Measurements from ENCODE around the gene SNRNP40. TPM values are rescaled to one million over a fixed set of nuclear protein-coding genes. Genes with fewer than 3 reads are reported as not detected.

SNRNP40 gene
- total RNA-seq, 3 donors from 2014 or later, result 40.2 to 73.4 (median 66.6) TPM

DNA sequence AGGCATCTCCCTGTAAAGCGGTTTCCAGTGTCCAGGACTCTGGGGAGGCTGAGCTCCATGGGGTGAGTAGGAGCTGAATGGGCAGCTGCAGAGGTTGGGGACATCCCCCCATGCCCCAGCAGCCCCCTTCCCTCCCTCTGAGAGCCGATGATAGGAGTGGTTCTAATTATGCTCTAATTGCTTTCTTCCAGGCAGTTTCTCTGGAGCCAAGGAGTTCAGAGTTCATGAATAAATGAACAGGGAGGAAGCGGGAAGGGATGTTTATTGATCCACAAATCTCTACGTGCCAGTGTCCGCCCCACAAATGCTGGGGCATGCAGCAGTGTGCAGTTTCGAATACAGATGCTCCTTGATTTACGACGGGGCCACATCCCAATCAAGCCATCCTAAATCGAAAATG, 72.5 kb downstream of the SNRNP40 start:
- intact Hi-C loops (cut with DNase I; ENCODE audit: low total_unique reads), result no loop called here

DNA sequence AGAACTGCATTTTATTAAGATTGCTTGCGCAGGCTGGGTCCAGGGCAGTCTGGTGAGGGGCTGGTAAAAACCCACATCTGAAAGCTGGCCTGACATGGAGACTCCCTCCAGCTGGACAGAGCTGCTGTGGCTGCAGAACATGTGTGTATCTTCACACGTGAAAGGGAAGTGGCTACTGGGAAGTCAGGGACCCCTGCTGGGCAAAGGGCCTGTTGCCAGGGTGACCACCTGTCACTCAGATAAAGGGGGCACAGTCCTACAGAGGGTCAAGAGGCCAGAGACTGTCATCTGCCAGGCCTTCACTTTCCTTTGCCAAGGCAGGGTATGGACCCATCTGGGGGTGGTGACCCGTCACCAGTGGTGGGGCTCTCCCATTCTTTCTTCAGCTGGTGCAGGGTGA, 74.4 kb downstream of the SNRNP40 start:
- Histone ChIP-seq H3K27me3 (no peaks in the 10 kb centered on the region), H3K27ac (no peak overlapping the region), H3K4me1 (no peaks in the 10 kb centered on the region), H3K4me3 (no peak overlapping the region), H3K9me3 (no peaks in the 10 kb centered on the region), H3K36me3 (no peaks in the 10 kb centered on the region)
- intact Hi-C loops (cut with DNase I; ENCODE audit: low total_unique reads), result no loop called here
- DNase-seq (ENCODE audit: low spot score in 2 of 2), result no peak
- TF ChIP-seq POLR2A (IDR thresholded peaks at IDR 0.05) (no peak), POLR2AphosphoS5 (IDR thresholded peaks at IDR 0.05) (no peak)
- TF ChIP-seq, protein P1, sequence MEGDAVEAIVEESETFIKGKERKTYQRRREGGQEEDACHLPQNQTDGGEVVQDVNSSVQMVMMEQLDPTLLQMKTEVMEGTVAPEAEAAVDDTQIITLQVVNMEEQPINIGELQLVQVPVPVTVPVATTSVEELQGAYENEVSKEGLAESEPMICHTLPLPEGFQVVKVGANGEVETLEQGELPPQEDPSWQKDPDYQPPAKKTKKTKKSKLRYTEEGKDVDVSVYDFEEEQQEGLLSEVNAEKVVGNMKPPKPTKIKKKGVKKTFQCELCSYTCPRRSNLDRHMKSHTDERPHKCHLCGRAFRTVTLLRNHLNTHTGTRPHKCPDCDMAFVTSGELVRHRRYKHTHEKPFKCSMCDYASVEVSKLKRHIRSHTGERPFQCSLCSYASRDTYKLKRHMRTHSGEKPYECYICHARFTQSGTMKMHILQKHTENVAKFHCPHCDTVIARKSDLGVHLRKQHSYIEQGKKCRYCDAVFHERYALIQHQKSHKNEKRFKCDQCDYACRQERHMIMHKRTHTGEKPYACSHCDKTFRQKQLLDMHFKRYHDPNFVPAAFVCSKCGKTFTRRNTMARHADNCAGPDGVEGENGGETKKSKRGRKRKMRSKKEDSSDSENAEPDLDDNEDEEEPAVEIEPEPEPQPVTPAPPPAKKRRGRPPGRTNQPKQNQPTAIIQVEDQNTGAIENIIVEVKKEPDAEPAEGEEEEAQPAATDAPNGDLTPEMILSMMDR (IDR thresholded peaks at IDR 0.05), result no peak

More for the DNA sequence above, 72.5 kb downstream of the SNRNP40 start:
- no peak for DNase-seq (ENCODE audit: low spot score in 2 of 2)
- no peaks in the 10 kb centered on the region for H3K4me1 ChIP-seq
- H3K4me3 ChIP-seq, result no peak overlapping the region
- H3K36me3 ChIP-seq, result no peaks in the 10 kb centered on the region
- no peaks in the 10 kb centered on the region for H3K9me3 ChIP-seq
- TF ChIP-seq POLR2AphosphoS5 (IDR thresholded peaks at IDR 0.05) (no peak), POLR2A (IDR thresholded peaks at IDR 0.05) (no peak)
- TF ChIP-seq, protein P1 (IDR thresholded peaks at IDR 0.05), result no peak
- H3K27me3 ChIP-seq, result no peaks in the 10 kb centered on the region
- no peak overlapping the region for H3K27ac ChIP-seq

DNA sequence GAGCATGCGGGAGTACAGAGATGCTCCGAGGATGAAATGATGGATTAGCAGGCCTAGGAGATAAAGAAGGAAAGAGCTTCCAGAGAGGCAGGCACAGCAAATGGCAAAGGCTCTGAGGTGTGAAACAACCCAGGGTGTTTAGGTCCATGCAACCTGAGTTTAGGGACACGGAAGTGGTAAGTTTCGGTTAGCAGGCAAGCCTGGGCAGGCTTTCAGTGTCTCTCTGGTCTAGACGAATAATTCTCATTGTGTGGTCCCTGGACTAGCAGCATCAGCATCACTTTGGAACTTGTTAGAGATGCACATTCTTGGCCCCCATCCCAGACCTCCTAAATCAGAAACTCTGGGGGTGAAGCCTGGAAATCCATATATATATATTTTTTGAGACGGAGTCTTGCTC, 75.5 kb downstream of the SNRNP40 start:
- H3K4me1 ChIP-seq, result peaks cover 0 to 4% of the 10 kb centered on the region in 2 donors
- TF ChIP-seq POLR2AphosphoS5 (IDR thresholded peaks at IDR 0.05) (no peak), POLR2A (IDR thresholded peaks at IDR 0.05) (no peak)
- TF ChIP-seq, protein P1 (IDR thresholded peaks at IDR 0.05), result no peak
- no peaks in the 10 kb centered on the region for H3K27me3 ChIP-seq
- no peaks in the 10 kb centered on the region for H3K36me3 ChIP-seq
- H3K4me3 ChIP-seq, result no peak overlapping the region
- intact Hi-C loops (cut with DNase I; ENCODE audit: low total_unique reads), result no loop called here
- H3K27ac ChIP-seq, result no peak overlapping the region
- H3K9me3 ChIP-seq, result no peaks in the 10 kb centered on the region
- no peak for DNase-seq (ENCODE audit: low spot score in 2 of 2)

DNA sequence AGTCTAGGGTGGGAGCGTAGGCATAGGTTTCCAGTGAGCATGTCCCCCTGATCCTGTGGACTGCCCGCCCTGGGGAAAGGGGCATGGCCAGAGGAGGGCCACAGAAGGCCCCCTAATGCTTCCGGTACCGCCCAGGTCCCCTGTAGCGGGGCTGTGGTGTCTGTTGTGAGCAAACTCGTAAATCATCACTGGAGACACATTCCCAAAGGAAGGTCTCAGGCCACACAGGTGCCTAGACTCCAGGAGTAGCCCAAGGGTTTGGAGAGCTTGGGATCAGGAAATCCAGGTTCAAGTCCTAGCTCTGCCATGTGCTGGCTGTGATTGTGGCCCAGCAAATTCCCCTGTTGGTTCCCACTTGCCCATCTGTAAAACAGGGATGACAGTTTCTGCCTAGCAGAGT, 77.1 kb downstream of the SNRNP40 start:
- Histone ChIP-seq H3K4me1 (peaks cover 0 to 8% of the 10 kb centered on the region in 2 donors), H3K27ac (no peak overlapping the region), H3K36me3 (no peaks in the 10 kb centered on the region), H3K9me3 (no peaks in the 10 kb centered on the region), H3K4me3 (no peak overlapping the region), H3K27me3 (no peaks in the 10 kb centered on the region)
- DNase-seq (ENCODE audit: low spot score in 2 of 2), result no peak
- TF ChIP-seq POLR2AphosphoS5 (IDR thresholded peaks at IDR 0.05) (no peak), POLR2A (IDR thresholded peaks at IDR 0.05) (no peak)
- TF ChIP-seq, protein P1 (IDR thresholded peaks at IDR 0.05), result no peak
- intact Hi-C loops (cut with DNase I; ENCODE audit: low total_unique reads), result no loop called here

DNA sequence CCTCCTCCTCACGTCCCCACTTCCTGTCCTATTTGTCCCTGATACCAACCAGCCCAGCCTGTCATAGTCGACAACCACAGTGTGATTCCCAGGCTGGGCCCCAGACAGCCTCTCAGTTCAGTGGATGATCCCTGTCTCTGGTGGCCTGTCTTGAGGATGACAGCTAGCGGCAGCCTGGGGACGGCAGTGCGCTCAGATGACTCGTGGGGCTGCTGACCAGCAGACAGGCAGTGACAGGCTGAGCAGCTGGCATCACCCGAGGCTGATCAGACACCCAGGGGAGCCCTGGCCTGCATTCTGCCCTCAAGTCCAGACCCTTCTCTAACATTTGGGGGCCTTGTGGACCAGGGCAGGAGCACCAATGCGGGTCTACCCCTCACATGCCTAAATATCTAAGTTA, 77.9 kb downstream of the SNRNP40 start:
- DNase-seq (ENCODE audit: low spot score in 2 of 2), result no peak
- TF ChIP-seq POLR2A (IDR thresholded peaks at IDR 0.05), result no peak
- TF ChIP-seq, protein P1 (IDR thresholded peaks at IDR 0.05), result no peak
- no peak for TF ChIP-seq POLR2AphosphoS5 (IDR thresholded peaks at IDR 0.05)
- Histone ChIP-seq H3K27me3 (no peaks in the 10 kb centered on the region), H3K4me1 (peaks cover 0 to 8% of the 10 kb centered on the region in 2 donors), H3K27ac (no peak overlapping the region), H3K4me3 (no peak overlapping the region), H3K36me3 (no peaks in the 10 kb centered on the region), H3K9me3 (no peaks in the 10 kb centered on the region)
- intact Hi-C loops (cut with DNase I; ENCODE audit: low total_unique reads), result no loop called here
